OCI-LY7 (cell line): ENCODE measurements around the gene RNF146. TPM values are rescaled to one million over a fixed set of nuclear protein-coding genes. Genes with fewer than 3 reads are reported as not detected.

ENCODE experiments used
- BruUV-seq: library from RNA; stranded (reverse); fragments of 400-500 nt; replicated peaks from 2 replicates; lab custom pipeline; 2021; lab: Mats Ljungman, UMichigan
- CTCF ChIA-PET: fragments of 300-600 bp; sonication (Branson Sonifier 250); formaldehyde crosslinking; loops from one replicate; lab custom pipeline; 2022; ENCODE audit warnings: antibody characterized with exemption; ENCODE audit not compliant: unreplicated experiment; lab: Charles Lee
- POLR2A ChIA-PET: fragments of 300-600 bp; sonication (Branson Sonifier 250); formaldehyde crosslinking; loops from one replicate; lab custom pipeline; 2022; ENCODE audit warnings: antibody characterized with exemption; lab: Charles Lee
- DNase-seq: peaks from one replicate; pipeline ENCODE4 v3.0.0-alpha.2; 2015; ENCODE audit warnings: low spot score
- H2AFZ ChIP-seq: fragments of 200-600 bp; sonication (generic), shearing (Covaris generic); 2 replicates; pipeline ENCODE4 v1.6.1; 2014; ENCODE audit warnings: mild to moderate bottlenecking, antibody characterized with exemption, low read length, moderate library complexity
- H3K27ac ChIP-seq: fragments of 200-600 bp; sonication (generic); 2 replicates; pipeline ENCODE4 v1.5.1; 2014; ENCODE audit warnings: mixed run types, low read depth, mild to moderate bottlenecking, moderate library complexity, low read length, inconsistent platforms; ENCODE audit not compliant: poor library complexity, severe bottlenecking
- H3K36me3 ChIP-seq: fragments of 200-600 bp; sonication (generic); 2 replicates; pipeline ENCODE4 v1.6.1; 2014; ENCODE audit warnings: mild to moderate bottlenecking, antibody characterized with exemption, low read length, moderate library complexity, mixed read lengths; ENCODE audit not compliant: insufficient read depth
- H3K4me1 ChIP-seq: fragments of 200-600 bp; sonication (generic); 2 replicates; pipeline ENCODE4 v1.5.1; 2014; ENCODE audit warnings: mild to moderate bottlenecking, low read length; ENCODE audit not compliant: insufficient read depth, poor library complexity, severe bottlenecking
- H3K4me2 ChIP-seq: fragments of 200-600 bp; sonication (generic); 2 replicates; pipeline ENCODE4 v1.6.1; 2014; ENCODE audit warnings: mild to moderate bottlenecking, low read length
- H3K4me3 ChIP-seq: fragments of 200-600 bp; sonication (generic); 2 replicates; pipeline ENCODE4 v1.5.1; 2014; ENCODE audit warnings: mild to moderate bottlenecking, low read depth, low read length; ENCODE audit not compliant: poor library complexity, severe bottlenecking
- H3K79me2 ChIP-seq: fragments of 200-600 bp; sonication (generic); 2 replicates; pipeline ENCODE4 v1.6.1; 2016; ENCODE audit warnings: low read depth, mild to moderate bottlenecking, low read length, moderate library complexity, mixed read lengths; ENCODE audit not compliant: insufficient read depth
- H3K9me2 ChIP-seq: fragments of 200-600 bp; sonication (generic); 2 replicates; pipeline ENCODE4 v1.6.1; 2016; ENCODE audit warnings: mild to moderate bottlenecking, low read length, mixed read lengths; ENCODE audit not compliant: insufficient read depth
- H3K9me3 ChIP-seq: fragments of 200-600 bp; sonication (generic); 2 replicates; pipeline ENCODE4 v1.6.1; 2014; ENCODE audit warnings: mild to moderate bottlenecking, mixed run types, low read length, mixed read lengths
- H4K20me1 ChIP-seq: fragments of 200-600 bp; sonication (generic); 2 replicates; pipeline ENCODE4 v1.6.1; 2014; ENCODE audit warnings: mild to moderate bottlenecking, antibody characterized with exemption, low read length, moderate library complexity, mixed read lengths; ENCODE audit not compliant: insufficient read depth
- EZH2phosphoT487 ChIP-seq: fragments of 200-600 bp; sonication (generic); IDR thresholded peaks from 2 replicates; pipeline ENCODE4 v1.6.1; 2018; ENCODE audit warnings: low read depth, borderline replicate concordance, mild to moderate bottlenecking, mixed run types, antibody characterized with exemption, low read length, moderate library complexity, mixed read lengths
- intact Hi-C: fragments of 100-400 bp; cut with micrococcal nuclease; formaldehyde crosslinking; loops from one replicate; pipeline ENCODE4 v1.10.0; 2022; ENCODE audit not compliant: unreplicated experiment
- total RNA-seq, 2 experiments: library from RNA; depleted of rRNA in 1 of 2; stranded (reverse); fragments of >200 nt in 1 of 2; shearing (Covaris generic) in 1 of 2; gene quantifications; 2 replicates each; pipeline ENCODE4 v1.2.3, GENCODE V29; 2014 to 2022
- TF ChIP-seq, protein P1 (sequence below): fragments of 200-600 bp; sonication (generic); conservative IDR thresholded peaks from 2 replicates; pipeline ENCODE4 v1.5.1; 2014; ENCODE audit warnings: mild to moderate bottlenecking, antibody characterized with exemption, low read length, moderate library complexity, mixed read lengths

RNF146 gene
- total RNA-seq, 2 experiments from 2014 or later = 11.1 to 26.3 TPM

GRCh38 chr6:127282184-127282583 lies 15.5 kb downstream of the RNF146 start:
- intact Hi-C loops = no loop called here
- Histone ChIP-seq H2AFZ (no peak overlapping the region), H3K79me2 (no peaks in the 10 kb centered on the region), H3K4me1 (no peaks in the 10 kb centered on the region), H3K9me2 (no peaks in the 10 kb centered on the region), H3K36me3 (peaks cover 46% of the 10 kb centered on the region), H3K4me2 (no peak overlapping the region), H3K4me3 (no peak overlapping the region), H3K9me3 (no peaks in the 10 kb centered on the region), H4K20me1 (no peaks in the 10 kb centered on the region), H3K27ac (no peak overlapping the region)
- no peak for TF ChIP-seq EZH2phosphoT487
- TF ChIP-seq, protein P1, sequence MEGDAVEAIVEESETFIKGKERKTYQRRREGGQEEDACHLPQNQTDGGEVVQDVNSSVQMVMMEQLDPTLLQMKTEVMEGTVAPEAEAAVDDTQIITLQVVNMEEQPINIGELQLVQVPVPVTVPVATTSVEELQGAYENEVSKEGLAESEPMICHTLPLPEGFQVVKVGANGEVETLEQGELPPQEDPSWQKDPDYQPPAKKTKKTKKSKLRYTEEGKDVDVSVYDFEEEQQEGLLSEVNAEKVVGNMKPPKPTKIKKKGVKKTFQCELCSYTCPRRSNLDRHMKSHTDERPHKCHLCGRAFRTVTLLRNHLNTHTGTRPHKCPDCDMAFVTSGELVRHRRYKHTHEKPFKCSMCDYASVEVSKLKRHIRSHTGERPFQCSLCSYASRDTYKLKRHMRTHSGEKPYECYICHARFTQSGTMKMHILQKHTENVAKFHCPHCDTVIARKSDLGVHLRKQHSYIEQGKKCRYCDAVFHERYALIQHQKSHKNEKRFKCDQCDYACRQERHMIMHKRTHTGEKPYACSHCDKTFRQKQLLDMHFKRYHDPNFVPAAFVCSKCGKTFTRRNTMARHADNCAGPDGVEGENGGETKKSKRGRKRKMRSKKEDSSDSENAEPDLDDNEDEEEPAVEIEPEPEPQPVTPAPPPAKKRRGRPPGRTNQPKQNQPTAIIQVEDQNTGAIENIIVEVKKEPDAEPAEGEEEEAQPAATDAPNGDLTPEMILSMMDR = no peak
- POLR2A ChIA-PET = interaction anchor here (0.8 to 1.2 kb wide), 2 partner anchors 9 to 17 kb away, joined by 3 to 4 read pairs; no protein-coding TSS in a partner anchor
- BruUV-seq = no TSS peak
- CTCF ChIA-PET = interaction anchor here (0.6 kb wide), 1 partner anchor 238 kb away, joined by 3 read pairs; no protein-coding TSS in a partner anchor
- DNase-seq = no peak

- Histone ChIP-seq H3K4me2 (no peak overlapping the region), H3K27ac (no peak overlapping the region), H4K20me1 (no peaks in the 10 kb centered on the region), H2AFZ (no peak overlapping the region), H3K4me3 (no peak overlapping the region), H3K36me3 (peaks cover 48% of the 10 kb centered on the region), H3K9me3 (no peaks in the 10 kb centered on the region), H3K79me2 (no peaks in the 10 kb centered on the region), H3K9me2 (no peaks in the 10 kb centered on the region), H3K4me1 (no peaks in the 10 kb centered on the region)
- intact Hi-C loops = no loop called here
- ChIA-PET CTCF (no interaction called here), POLR2A (interaction anchor here (0.9 to 1.3 kb wide), 2 partner anchors 19 to 23 kb away, joined by 4 read pairs; no protein-coding TSS in a partner anchor)
- BruUV-seq = no TSS peak
- TF ChIP-seq, protein P1 = no peak
- TF ChIP-seq EZH2phosphoT487 = no peak
- DNase-seq = no peak
These were observed 22.0 kb downstream of the RNF146 start for GRCh38 chr6:127288705-127289104.

- DNase-seq = no peak
- Histone ChIP-seq H3K4me3 (no peak overlapping the region), H3K9me2 (no peaks in the 10 kb centered on the region), H3K79me2 (no peaks in the 10 kb centered on the region), H3K4me1 (no peaks in the 10 kb centered on the region), H3K9me3 (no peaks in the 10 kb centered on the region), H4K20me1 (no peaks in the 10 kb centered on the region), H2AFZ (no peak overlapping the region), H3K36me3 (peaks cover 46% of the 10 kb centered on the region), H3K27ac (no peak overlapping the region), H3K4me2 (no peak overlapping the region)
- no TSS peak for BruUV-seq
- TF ChIP-seq, protein P1 = no peak
- no peak for TF ChIP-seq EZH2phosphoT487
- intact Hi-C loops = no loop called here
- POLR2A ChIA-PET = interaction anchor here (0.6 to 2.4 kb wide), 8 partner anchors 10 to 112 kb away, joined by 3 to 13 read pairs (median 4); no protein-coding TSS in a partner anchor
- CTCF ChIA-PET = interaction anchor here (0.5 kb wide), 1 partner anchor 1546 kb away, joined by 3 read pairs; no protein-coding TSS in a partner anchor
These were observed 23.3 kb downstream of the RNF146 start for GRCh38 chr6:127289934-127290333.
